NCI-H2107 treated with DMSO at 0.1 percent for 48 hours (cell line): ENCODE results near the gene RAET1L.
"Not testable (repeated sequence)": the region's sequence is repeated elsewhere in the genome, so short reads cannot be mapped to it uniquely, and the experiment has no call there.

Experiments
- DNase-seq: peaks from one replicate; lab custom pipeline; 2025; ENCODE audit not compliant: unreplicated experiment; lab: John Stamatoyannopoulos, UW

RAET1L gene

DNA sequence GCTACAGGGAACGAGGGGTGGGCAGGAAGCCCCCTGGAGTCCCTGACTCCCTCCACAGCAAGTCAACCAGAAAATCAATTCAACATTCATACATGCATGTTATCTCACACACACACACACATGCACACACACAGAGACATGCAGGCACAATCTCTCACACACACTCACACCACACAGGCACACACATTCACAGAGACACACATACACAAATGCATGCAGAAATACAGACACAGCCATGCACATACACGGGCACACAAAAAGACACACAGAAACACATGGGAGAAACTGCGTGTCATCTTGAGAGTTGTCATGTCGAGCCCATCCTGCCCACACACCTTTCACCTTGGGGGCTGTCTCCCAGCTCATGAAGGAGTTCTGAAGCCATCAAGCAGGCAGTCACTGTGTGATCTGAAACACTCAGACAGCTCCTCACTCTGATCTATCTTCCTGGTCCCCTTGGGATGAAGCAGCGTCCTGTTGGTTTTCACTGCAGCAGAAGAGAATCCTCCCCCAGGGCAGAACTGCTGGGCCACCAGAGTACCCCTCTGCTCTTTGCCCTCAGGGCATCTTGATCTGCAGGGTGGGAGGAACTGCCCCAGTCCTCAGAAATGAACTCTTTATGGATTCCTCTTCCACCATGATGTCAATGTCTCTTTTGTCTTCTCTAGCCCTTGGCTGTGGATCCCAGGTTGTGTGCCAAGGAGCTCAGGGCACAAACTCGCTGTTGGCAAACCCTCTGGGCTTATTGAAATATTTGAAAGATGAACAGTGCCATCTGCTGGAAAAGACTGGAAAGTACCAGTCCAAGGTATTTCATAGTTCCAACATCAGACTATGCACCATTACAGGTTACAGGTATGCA lies 8.8 kb downstream of the RAET1L start:
- DNase-seq = peak; percentile 54

DNA sequence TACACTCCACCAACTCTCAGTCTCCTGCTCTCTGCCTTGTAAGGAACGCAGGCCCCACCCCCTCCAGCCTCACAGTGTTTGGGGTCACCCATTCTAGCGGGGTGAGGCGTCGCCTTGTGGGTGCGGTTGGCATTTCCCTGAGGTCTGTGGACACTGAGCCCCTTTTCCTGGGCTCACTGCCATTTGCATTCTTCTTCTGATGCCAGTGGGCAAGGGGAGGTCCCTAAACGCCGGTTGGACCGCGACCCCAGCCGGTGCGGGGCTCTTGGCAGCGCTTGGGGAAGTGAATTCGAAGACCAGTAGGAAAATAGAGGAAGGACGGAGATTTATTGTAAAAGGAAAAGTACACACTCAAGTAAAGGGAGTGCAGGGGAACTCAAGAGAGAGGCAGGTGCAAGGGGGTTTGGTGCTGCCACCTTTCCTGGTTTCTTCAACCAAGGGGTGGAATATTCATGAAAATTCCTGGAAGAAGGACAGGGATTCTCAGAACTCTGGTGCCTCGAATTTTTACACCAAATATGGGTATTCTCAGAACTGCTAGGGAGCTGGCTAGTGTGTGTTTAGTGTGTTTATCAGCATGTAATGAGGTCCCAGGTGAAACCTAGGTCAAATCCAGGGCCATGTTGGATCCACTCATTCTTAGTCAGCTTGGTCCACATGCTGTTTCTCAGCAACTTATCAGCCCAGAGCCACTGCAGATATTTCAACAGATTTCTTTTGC lies 9.9 kb downstream of the RAET1L start:
- not testable (repeated sequence) for DNase-seq

DNA sequence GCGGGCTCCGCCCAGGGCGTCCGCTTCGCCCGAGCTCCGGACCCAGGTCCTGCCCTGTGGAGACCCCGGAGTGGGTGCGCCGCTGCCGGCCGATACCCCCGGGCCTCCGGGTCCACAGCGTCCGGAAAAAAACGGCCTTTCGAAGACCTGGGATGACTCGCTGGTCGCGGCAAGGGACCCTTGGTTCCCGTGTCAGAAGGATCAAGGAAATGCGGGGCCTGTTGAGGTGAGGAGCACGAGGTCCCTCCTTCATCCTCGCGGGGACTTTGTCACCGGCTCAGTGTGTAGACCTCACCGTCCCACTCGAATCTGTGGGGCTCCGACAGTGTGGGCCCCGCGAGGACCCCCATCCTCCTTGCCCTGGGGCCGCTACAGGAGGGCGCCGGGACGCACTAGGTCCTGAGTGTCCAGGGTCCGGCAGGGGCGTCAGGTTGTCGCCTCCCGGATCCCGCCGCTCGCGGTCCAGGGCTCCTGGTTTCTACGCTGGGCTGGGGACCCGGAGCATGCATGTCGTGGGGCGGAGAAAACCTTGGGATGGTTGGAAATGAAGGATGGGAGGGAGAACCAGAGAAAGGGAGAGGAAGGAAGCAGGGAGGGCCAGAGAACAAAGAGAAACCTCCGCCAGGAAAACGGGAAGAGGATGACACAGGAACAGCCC lies 10.6 kb downstream of the RAET1L start:
- DNase-seq = not testable (repeated sequence)

DNA sequence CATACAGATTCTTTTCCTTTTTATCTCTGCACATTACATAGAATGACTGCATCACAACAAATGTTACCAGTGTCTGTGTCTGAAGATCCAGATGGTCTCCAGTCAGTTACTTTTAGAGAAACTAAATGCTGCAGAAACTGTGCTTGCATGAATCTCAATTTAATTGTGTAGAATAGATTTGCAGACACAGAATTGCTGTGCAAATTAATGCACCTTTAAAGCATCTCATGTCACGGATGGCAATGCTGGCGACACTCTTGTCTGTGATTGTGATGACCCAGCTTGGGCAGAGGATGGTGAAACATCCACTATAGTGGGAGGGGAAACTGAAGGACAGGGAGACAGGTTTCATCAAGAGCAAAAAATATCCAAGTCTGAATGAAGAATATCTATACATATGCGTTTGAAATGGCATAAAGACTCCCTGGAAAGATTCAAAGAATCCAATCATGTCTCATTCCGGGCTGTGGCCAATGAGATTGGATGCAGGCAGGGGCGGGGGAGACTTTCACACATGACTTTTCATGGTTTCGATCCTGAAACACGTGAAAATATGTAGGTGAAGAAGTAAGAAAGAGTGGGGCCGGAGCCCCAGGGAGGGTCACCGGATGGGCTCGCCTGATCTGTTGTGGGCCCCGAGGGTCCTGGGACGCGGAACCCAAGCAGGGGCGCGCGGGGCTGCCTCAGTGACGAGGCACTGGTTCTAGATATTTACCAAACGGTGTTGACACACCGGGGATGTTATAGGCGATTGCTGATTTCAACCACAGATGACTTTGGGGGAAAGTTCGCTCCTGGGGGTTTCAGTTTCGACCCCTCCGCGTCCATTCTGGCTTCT lies 11.3 kb downstream of the RAET1L start:
- not testable (repeated sequence) for DNase-seq

DNA sequence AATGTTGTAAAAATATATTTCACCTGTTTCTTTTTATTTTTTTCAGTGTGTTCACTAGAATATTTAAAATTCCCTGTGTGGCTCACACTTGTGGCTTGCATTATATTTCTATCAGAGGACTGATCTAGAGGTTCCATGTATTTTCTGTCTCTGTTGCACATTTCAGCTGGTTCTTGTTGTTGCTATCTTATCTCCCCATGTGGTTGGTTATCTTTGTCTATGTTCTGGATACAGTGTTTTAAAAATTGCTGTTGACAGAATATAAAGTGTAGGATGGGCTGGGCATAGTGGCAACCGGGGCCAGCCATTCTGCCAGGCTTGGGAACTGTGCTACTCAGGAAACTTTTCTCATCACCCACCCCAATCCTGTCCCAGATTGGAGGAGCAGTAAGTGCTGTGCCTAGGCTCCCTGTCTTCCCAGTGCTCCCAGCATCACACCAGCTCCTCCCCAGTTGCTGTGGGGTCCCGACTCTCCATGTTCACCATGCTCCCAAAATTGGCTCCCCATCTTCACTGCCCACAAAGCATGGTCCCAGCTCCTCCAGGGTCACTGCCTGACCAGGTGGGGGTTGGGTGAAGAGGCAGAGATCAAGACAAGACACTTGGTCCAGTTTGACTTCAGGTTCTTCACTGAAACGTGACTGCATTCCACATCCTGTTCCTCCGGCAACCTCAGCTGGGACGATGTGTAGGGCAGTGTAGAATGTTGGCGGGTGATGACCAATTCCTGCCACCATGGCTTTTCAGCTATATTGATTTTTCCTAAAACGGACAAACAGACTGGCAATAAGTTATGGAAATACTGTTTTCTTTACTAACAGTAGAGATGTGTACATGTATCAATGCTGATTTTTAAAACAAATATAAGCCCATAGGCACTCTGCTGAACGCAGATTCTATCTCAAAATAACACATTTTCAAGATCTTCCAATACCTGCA lies 12.2 kb downstream of the RAET1L start:
- DNase-seq = not testable (repeated sequence)

DNA sequence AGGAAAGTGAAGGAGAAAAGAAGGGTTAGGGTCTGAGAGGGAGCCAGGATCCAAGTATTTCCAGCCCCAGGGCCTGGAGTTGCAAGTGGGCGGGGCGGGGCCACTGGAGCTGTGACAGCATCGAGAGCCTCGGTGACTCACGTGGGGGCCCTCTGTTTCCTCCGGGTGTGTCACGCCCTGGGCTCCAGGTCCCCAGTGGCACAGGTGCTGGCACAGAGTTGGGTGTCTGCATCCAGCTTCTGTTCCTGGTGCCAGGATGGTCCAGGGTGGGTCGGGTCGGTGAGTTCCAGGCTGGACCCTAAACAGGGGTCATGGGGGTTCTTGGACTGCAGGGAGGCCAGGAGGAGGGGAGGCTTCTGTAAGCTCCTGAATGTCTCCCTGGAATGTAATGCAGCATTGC lies 16.7 kb downstream of the RAET1L start:
- no peak for DNase-seq

DNA sequence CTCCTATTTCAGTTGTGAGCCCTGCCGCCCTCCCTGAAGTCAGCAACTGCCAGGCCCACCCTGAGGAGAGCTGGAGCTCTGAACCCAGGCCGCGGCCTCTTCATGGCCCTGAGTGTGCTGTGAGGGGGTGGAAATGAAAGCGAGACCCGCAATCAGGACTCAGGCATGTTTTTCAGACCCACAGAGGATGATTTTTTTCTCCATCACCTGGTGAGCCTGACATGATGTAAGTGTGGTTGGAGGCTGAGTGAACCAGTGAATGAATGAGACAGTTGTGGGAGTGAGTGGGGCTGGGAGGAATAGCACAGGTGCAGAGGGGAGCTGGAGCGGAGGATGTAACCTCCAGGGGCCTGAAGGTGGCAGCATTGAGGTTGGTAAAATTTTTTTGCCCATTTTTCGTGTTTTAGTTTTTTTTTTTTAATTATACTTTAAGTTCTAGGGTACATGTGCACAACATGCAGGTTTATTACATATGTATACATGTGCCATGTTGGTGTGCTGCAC lies 18.3 kb downstream of the RAET1L start:
- no peak for DNase-seq

DNA sequence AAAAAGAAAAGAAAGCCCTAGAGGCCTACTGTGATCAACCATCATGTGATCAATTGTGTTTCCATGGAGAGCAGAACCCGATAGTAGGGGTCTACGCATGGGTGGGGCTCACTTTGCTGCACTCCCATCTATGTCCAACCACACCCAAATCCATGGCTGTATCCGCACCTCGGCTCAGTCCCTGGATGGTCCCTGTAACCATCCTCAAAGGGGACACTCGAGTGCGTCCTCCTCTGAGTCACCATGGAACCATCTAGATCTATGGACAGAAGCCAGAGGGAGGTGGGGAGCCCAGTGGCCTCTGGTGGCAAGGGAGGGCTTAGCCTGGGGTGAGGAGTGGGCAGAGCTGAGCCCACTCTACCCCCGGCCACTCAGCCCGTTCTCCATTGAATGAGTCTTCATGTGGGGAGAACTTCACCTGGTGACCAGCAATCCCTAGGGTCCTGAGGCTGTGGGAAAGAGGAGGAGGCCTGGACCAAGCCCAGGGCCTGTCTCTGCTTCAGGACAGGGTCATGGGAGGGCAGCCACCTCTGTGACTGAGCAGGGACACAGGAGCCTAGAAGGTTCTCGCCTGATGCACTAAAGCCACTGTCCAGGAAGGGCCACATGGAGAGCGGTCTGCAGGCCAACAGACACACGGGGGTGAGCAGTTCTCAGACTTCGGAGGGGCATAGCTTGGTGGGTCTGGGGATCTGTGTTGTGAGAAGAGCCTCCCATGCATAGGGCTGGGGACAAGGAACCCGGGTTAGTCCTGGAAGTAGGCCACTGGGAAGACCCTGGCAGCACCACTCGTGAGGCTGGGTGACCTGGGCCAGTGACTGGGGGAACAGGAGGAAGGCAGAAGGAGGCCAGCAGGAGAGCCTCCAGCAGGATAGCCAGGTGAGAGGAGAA lies 19.3 kb downstream of the RAET1L start:
- no peak for DNase-seq

DNA sequence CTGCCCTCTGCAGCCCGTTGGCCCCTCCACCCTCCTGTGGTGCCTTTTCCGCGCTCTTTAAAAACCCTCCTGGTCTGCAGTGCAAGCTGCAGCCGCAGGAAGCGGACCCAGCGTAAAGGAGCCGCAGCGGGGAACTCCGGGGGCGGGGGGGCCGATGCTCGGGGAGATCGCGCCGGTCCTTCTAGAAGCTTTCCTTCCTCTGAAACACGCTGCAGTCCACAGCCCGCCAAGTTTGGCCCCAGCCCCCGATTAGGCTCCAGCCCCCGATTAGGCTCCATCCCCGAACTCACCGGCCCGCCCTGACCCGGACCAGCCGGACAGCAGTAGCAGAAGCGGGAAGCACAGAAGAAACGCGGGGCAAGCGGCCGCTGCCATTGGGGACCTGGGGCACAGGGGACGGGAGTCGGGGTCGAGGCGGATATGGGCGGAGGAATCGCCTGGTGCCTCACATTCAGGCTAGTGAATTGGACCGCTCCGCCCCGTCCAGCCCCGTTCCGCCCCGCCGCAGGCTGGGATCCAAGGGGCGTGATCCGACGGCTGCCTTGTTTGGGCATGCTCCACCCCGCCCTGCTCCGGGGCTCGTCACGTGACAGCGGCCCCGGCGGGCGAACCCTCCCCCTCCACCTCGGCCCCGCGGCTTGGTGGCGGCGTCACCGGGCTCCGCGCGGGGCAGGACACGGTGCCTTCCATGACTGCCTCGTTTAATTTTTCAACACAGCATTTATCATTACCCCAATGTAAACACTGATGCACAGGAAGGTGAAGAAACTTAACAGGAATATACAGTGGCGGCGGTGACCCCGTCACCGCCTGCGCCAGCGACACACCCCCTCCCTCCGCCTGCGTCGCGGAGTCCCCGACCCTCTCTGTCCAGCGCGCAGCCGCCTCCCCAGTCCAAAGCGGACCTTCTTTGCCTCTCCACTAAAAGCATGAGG lies 20.3 kb downstream of the RAET1L start:
- peak; percentile 57 for DNase-seq

DNA sequence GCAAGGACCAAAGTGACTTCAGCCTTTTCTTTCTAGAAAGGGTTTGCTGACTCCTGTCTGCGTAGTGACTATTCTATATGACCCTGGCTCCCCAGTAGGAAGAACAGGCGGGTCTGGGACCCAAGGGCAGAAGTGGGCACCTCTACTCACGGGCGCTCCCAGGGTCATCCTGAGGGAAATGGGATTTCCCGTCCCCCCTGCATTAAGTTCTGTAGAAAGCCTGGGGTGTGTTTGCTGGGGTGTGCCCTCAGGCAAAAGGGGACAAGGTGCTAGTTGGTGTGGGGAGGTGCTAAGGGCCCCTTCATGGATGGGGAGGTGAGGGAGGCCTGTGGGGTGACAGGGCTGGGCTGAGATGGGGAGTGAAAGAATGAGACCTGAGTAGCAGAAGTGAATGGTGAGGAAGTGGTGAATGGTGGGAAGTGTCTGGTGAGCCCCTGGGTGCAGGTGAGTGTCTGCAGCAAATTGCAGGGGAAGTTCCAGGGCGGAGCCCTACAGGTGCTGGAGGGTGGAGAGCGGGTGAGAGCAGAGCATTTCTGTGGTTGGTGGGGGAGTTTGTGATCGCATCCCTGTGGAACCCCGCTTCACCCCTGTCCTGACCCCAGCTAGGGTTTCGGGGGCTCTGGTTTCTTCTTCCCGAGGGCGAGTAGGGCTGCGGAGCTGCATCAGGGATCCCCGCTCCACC lies 21.1 kb downstream of the RAET1L start:
- DNase-seq = no peak

DNA sequence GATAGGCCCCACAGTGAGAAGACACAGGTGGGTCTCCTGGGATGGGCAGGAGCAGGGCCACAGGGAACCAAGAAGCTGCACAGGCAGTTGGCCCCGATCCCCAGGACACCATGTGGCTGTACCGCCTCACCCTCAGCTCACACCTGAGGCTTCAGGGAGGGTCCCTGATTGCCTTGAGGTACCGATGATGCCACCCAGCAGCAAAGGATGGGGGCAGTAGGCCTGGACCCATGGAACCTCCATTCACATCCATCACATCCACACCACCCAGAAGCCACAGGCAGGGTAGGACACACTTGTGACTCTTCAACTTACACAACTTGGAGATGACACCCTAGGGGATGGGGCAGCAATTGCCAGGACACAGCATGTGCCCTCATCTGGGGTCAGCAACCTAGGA lies 21.7 kb downstream of the RAET1L start:
- DNase-seq = not testable (repeated sequence)

DNA sequence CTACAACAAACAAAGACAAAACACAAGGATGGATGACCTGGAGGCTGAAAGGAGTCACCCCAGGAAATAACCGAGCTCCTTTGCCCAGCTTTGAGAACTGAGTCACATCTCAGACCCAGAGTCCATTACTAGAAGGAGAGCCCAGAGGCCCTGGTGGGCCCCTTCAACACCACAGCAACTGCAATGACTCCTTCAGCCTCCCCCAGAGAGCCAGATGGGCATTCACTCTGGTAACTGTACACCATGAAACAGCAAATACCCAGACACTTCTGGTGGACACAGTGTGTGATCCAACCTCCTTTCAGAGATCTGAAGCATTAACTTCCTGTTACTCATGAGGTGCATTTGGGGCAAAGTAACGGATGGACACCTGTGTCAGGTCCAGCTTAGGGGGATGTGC lies 22.6 kb downstream of the RAET1L start:
- DNase-seq = no peak

DNA sequence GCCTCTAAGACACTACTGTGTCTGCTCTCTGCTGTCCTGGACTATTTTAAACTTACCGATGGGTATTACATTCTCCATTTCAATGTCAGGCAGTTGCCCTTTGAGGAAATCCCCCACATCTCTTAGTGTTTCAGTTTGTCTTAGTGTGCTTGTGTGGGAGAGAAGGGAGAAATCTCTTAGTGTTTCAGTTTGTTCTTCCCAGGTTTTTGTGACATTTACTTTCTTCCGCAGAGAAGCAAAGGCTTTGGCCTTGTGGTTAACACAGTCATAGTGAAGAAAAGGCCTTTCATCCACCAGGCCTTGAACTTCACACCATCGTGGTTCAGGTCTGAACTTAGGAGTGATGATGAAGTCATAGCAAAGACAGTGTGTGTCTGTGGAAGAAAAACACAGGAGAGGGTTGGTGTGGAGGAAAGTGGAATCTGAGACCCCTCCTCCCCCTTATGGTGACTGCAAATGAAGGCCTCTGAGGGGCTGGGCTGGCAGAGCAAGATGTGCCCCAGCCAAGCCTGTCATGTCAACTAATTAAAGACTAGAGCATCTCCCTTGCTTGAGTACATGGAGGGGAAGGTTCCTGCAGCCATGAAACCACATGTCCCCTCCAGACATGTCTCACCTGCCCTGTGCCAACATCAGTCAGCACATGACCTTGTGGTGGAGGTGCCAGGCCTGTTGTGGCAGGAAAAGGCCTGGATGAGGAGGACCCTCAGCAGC lies 23.9 kb downstream of the RAET1L start:
- no peak for DNase-seq

DNA sequence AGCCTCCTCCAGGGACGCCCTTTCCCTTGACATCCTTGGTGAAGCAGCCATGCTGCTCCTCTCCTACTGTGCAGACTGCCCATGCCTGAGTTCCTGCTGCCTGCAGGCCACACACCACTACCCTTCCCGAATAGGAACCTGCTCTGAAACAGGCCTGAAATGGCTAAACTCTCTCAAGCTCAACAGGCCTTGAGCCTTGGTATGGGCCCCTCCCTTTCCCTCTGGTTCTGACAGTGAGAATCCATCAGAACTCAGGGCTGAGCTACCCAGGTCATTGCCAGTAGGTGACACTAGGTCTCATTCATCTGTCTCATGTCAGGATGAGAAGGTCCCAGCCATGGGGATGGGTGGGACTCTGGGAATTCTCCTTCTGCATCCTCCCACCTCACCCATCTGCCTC lies 25.7 kb downstream of the RAET1L start:
- no peak for DNase-seq

DNA sequence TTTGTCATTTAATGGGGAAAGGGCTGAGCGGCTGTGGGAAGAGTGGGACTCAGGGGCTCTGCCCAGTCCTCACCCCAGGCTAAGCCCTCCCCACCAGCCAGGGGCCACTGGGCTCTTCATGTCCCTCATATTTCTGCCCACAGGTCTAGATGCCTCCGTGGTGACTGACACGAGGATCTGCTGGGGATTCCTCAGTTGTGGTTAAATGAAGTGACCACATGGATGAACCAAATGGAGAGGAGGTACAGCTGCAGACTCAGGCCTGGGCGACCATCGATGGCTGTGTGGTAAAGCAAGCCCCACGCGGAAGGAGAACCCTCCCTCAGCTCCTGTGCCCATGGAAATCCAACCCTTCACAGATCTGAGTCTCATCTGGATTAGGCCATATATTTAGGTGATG lies 29.4 kb downstream of the RAET1L start:
- DNase-seq = no peak

DNA sequence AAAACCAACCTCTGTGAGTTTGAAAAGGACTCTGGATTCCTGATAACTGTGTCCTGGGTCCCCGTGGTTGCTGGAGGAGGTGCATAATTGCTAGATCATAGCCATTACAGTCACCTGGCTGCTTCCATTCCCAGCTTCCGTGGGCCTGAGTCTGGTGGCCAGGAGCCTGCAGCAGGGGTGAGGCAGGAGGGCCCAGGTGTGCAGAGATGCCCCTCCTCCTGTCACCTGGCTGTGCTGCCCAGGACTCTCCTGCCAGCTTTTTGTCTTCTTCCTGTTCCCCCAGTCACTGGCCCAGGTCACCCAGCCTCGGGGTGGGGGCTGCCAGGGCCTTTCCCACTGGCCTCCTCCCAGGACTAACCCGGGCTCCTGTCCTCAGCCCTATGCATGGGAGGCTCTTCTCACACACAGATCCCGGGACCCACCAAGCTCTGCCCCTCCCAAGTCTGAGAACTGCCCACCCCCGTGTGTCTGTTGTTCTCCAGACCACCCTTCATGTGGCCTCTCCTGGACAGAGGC lies 30.0 kb downstream of the RAET1L start:
- no peak for DNase-seq
